HG03439 (cell line): Measurements from ENCODE around the gene FLRT2.

Experiments used
- ATAC-seq: cut with Tn5 transposase; IDR thresholded peaks from one replicate; pipeline ENCODE4 v1.9.1; 2021; ENCODE audit warnings: mild to moderate bottlenecking, moderate library complexity; ENCODE audit not compliant: unreplicated experiment

The FLRT2 gene

GRCh38 chr14:85587151-85587711 lies 57.3 kb downstream of the FLRT2 start:
- no peak for ATAC-seq

- no peak for ATAC-seq
Measured at GRCh38 chr14:85590784-85591183, 60.8 kb downstream of the FLRT2 start.

- ATAC-seq: no peak
Measured at GRCh38 chr14:85594217-85594616, 64.3 kb downstream of the FLRT2 start.

- ATAC-seq: no peak
Measured at GRCh38 chr14:85595981-85596380, 66.0 kb downstream of the FLRT2 start.

- no peak for ATAC-seq
Measured at GRCh38 chr14:85596562-85596961, 66.6 kb downstream of the FLRT2 start.

- ATAC-seq: no peak
Measured at GRCh38 chr14:85597701-85598100, 67.8 kb downstream of the FLRT2 start.

- ATAC-seq: no peak
Measured at GRCh38 chr14:85599939-85600338, 70.0 kb downstream of the FLRT2 start.

- ATAC-seq: no peak
Measured at GRCh38 chr14:85601246-85601645, 71.3 kb downstream of the FLRT2 start.

GRCh38 chr14:85601690-85602089 lies 71.7 kb downstream of the FLRT2 start:
- no peak for ATAC-seq

- no peak for ATAC-seq
Measured at GRCh38 chr14:85602345-85602744, 72.4 kb downstream of the FLRT2 start.

- ATAC-seq: no peak
Measured at GRCh38 chr14:85604021-85604420, 74.1 kb downstream of the FLRT2 start.

GRCh38 chr14:85604714-85605113 lies 74.8 kb downstream of the FLRT2 start:
- no peak for ATAC-seq

- ATAC-seq: no peak
Measured at GRCh38 chr14:85607651-85608081, 77.7 kb downstream of the FLRT2 start.

GRCh38 chr14:85613496-85613895 lies 83.6 kb downstream of the FLRT2 start:
- ATAC-seq: no peak

- ATAC-seq: no peak
Measured at GRCh38 chr14:85616386-85616885, 86.5 kb downstream of the FLRT2 start.

GRCh38 chr14:85616886-85617285 lies 86.9 kb downstream of the FLRT2 start:
- no peak for ATAC-seq

GRCh38 chr14:85617791-85618190 lies 87.8 kb downstream of the FLRT2 start:
- no peak for ATAC-seq

GRCh38 chr14:85618390-85618789 lies 88.4 kb downstream of the FLRT2 start:
- ATAC-seq: no peak

- ATAC-seq: no peak
Measured at GRCh38 chr14:85618978-85619377, 89.0 kb downstream of the FLRT2 start.

- no peak for ATAC-seq
Measured at GRCh38 chr14:85619851-85620250, 89.9 kb downstream of the FLRT2 start.

- no peak for ATAC-seq
Measured at GRCh38 chr14:85620947-85621346, 91.0 kb downstream of the FLRT2 start.

GRCh38 chr14:85622106-85622505 lies 92.2 kb downstream of the FLRT2 start:
- ATAC-seq: no peak

GRCh38 chr14:85622986-85623685 lies 93.2 kb downstream of the FLRT2 start:
- no peak for ATAC-seq
